Measurements from ENCODE around the gene GRM4.

Gene GRM4

GRCh38 chr6:34039943-34040342, 105.9 kb downstream of the GRM4 start:
- peaks cover 4% of the 10 kb centered on the region for H3K27me3 Mint-ChIP-seq (ENCODE audit: low read depth)
- TF ChIP-seq, protein P1, sequence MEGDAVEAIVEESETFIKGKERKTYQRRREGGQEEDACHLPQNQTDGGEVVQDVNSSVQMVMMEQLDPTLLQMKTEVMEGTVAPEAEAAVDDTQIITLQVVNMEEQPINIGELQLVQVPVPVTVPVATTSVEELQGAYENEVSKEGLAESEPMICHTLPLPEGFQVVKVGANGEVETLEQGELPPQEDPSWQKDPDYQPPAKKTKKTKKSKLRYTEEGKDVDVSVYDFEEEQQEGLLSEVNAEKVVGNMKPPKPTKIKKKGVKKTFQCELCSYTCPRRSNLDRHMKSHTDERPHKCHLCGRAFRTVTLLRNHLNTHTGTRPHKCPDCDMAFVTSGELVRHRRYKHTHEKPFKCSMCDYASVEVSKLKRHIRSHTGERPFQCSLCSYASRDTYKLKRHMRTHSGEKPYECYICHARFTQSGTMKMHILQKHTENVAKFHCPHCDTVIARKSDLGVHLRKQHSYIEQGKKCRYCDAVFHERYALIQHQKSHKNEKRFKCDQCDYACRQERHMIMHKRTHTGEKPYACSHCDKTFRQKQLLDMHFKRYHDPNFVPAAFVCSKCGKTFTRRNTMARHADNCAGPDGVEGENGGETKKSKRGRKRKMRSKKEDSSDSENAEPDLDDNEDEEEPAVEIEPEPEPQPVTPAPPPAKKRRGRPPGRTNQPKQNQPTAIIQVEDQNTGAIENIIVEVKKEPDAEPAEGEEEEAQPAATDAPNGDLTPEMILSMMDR (IDR thresholded peaks at IDR 0.05; ENCODE audit: unreplicated experiment in 3 of 3): no peak
- H3K9me3 Mint-ChIP-seq: no peaks in the 10 kb centered on the region
- peaks cover 5% of the 10 kb centered on the region for H3K4me1 Mint-ChIP-seq
- no peak overlapping the region for H3K4me3 Mint-ChIP-seq
- H3K36me3 Mint-ChIP-seq (ENCODE audit: low read depth): no peaks in the 10 kb centered on the region
- H3K27ac Mint-ChIP-seq: no peak overlapping the region

GRCh38 chr6:34037151-34037550, 108.7 kb downstream of the GRM4 start:
- no peak overlapping the region for H3K4me3 Mint-ChIP-seq
- no peaks in the 10 kb centered on the region for H3K4me1 Mint-ChIP-seq
- H3K9me3 Mint-ChIP-seq: no peaks in the 10 kb centered on the region
- H3K27ac Mint-ChIP-seq: no peak overlapping the region
- TF ChIP-seq, protein P1 (IDR thresholded peaks at IDR 0.05; ENCODE audit: unreplicated experiment in 3 of 3): no peak
- H3K27me3 Mint-ChIP-seq (ENCODE audit: low read depth): peaks cover 17% of the 10 kb centered on the region
- no peaks in the 10 kb centered on the region for H3K36me3 Mint-ChIP-seq (ENCODE audit: low read depth)

DNA sequence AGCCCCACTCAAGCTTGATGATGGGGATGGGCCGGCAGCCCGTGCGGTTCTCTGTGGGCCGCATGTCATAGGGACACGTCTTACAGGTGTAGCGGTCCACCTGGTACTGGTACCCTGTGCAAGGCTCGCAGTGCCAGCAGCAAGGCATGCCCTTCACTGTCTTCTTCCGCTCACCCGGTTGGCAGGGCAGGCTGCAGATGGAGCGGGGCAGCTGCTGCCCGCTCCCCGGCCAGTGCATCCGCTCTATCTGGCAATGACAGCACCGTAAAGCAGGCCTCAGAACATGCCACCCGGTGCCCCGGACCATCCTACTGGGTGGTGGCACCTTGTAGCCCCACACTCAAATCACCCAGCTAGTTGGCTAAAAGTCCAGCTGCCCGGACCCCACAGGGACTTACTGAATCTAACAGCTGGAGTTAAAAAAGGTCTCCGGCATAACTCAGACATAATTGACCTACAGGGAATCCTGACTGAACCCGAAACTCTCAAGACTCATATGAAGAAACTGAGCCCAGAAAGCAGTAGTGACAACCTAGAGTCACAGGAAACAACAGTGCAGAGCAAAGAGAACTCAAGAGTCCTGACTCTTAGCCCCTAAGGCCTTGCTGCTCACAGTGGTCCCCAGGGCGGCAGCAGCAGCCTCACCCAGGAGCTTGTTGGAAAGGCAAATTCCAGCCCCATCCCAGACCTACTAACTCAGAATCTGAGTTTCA, 109.4 kb downstream of the GRM4 start:
- Mint-ChIP-seq H3K36me3 (ENCODE audit: low read depth) (no peaks in the 10 kb centered on the region), H3K27ac (no peak overlapping the region), H3K4me3 (no peak overlapping the region), H3K4me1 (no peaks in the 10 kb centered on the region), H3K27me3 (ENCODE audit: low read depth) (peaks cover 20% of the 10 kb centered on the region), H3K9me3 (no peaks in the 10 kb centered on the region)
- TF ChIP-seq, protein P1 (IDR thresholded peaks at IDR 0.05; ENCODE audit: unreplicated experiment in 3 of 3): no peak

DNA sequence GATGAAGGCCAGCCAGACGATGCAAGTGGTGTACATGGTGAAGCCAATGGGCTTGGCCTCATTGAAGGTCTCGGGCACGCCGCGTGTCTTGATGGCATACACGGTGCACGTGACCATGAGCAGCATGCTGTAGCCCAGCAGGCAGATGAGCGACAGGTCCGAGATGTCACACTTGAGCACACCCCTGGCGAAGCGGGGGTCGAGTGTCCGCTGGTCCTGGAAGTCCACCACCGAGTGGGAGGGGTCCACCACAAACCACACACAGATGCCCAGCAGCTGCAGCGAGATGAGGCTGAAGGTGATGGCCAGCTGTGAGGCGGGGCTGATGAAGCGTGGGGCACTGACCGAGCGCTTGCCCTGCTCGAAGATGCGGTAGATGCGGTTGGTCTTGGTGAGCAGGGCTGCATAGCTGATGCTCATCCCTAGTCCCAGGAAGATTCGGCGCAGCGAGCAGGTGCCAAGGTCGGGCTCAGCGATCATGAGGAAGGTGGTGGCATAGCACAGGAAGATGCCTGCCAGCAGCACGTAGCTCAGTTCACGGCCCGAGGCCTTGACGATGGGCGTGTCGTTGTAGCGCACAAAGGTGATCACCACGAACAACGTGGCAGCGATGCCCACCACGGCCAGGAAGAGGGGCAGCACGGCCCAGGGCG, 110.1 kb downstream of the GRM4 start:
- TF ChIP-seq, protein P1 (IDR thresholded peaks at IDR 0.05; ENCODE audit: unreplicated experiment in 3 of 3): no peak
- Mint-ChIP-seq H3K27me3 (ENCODE audit: low read depth) (peaks cover 20% of the 10 kb centered on the region), H3K27ac (no peak overlapping the region), H3K4me3 (no peak overlapping the region), H3K4me1 (no peaks in the 10 kb centered on the region), H3K9me3 (no peaks in the 10 kb centered on the region), H3K36me3 (ENCODE audit: low read depth) (no peaks in the 10 kb centered on the region)

DNA sequence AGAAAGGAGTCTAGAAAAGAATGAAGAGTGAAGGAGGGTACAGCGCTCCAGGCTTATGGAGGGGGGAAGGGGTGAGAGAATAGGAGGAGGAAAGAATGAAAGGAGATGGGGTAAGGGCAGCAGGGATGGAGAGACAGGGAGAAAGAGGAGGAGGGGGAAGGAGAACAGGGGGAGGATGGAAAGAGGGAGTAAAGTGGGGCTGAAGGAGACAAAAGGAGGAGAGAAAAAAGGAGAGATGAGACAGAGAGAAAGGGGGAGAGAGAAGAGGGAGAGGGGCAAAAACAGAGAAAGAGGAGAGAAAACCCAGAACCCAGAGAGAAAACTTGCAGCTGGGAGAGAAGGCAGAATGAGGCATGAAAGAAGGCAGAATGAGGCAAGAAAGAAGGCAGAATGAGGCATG, 110.7 kb downstream of the GRM4 start:
- Mint-ChIP-seq H3K9me3 (no peaks in the 10 kb centered on the region), H3K36me3 (ENCODE audit: low read depth) (no peaks in the 10 kb centered on the region), H3K27ac (no peak overlapping the region), H3K4me3 (no peak overlapping the region), H3K27me3 (ENCODE audit: low read depth) (peaks cover 22% of the 10 kb centered on the region), H3K4me1 (no peaks in the 10 kb centered on the region)
- TF ChIP-seq, protein P1 (IDR thresholded peaks at IDR 0.05; ENCODE audit: unreplicated experiment in 3 of 3): no peak

- TF ChIP-seq, protein P1 (IDR thresholded peaks at IDR 0.05; ENCODE audit: unreplicated experiment in 3 of 3): no peak
- Mint-ChIP-seq H3K27me3 (ENCODE audit: low read depth) (peaks cover 34% of the 10 kb centered on the region), H3K27ac (no peak overlapping the region), H3K4me1 (no peaks in the 10 kb centered on the region), H3K36me3 (ENCODE audit: low read depth) (no peaks in the 10 kb centered on the region), H3K4me3 (no peak overlapping the region), H3K9me3 (no peaks in the 10 kb centered on the region)
Measured at GRCh38 chr6:34032856-34033255, 113.0 kb downstream of the GRM4 start.

Data from nephron (organoid).